Motor neuron (in vitro differentiated cells): ENCODE data around the gene HDAC9. TPM values are rescaled to one million over a fixed set of nuclear protein-coding genes. Genes with fewer than 3 reads are reported as not detected.

Experiments used
- ATAC-seq, 8 experiments: fragments of 200-7000 bp; cut with Tn5 transposase; replicated peaks in 6 of 8; 2 replicates each; pipeline ENCODE4 v1.8.0; 2021; ENCODE audit warnings: mild to moderate bottlenecking in 8 of 8, moderate library complexity in 8 of 8
- H3K27ac ChIP-seq, 2 donors: fragments of 250-450 bp; sonication (Bioruptor Pico); 2 replicates each; pipeline ENCODE4 v1.9.0; 2021; ENCODE audit warnings: antibody characterized with exemption in 2 of 2, mild to moderate bottlenecking in 2 of 2, moderate library complexity in 1 of 2
- H3K4me1 ChIP-seq, 2 donors: fragments of 250-450 bp; sonication (Bioruptor Pico); replicated peaks in 1 of 2; 2 replicates each; pipeline ENCODE4 v1.6.1; 2021; ENCODE audit warnings: antibody characterized with exemption in 2 of 2, mild to moderate bottlenecking in 2 of 2, moderate library complexity in 1 of 2
- H3K4me3 ChIP-seq, 5 donors: fragments of 250-450 bp; sonication (Bioruptor Pico); 2 replicates each; pipeline ENCODE4 v1.9.0; 2021; ENCODE audit warnings: antibody characterized with exemption in 5 of 5, mild to moderate bottlenecking in 5 of 5, moderate library complexity in 4 of 5
- WGBS, 10 experiments: fragments of 450-650 bp; shearing (Covaris generic); methylation state at CpG; one replicate each; pipeline ENCODE4 v1.0.0; 2022; 5-methylcytosine and 5-hydroxymethylcytosine counted together
- in situ Hi-C, 9 experiments: fragments of 400-800 bp; cut with MboI; loops; one replicate each; pipeline ENCODE4 v1.15.0; 2021; ENCODE audit warnings: low sequenced_read_pairs in 9 of 9, low pct_unique_long_range_greater_than_20kb in 2 of 9; ENCODE audit not compliant: unreplicated experiment in 9 of 9
- total RNA-seq, 8 experiments: library from RNA; unstranded; fragments of 300-600 nt; gene quantifications; 2 replicates each; pipeline versions ENCODE4 v1.2.3 to v1.2.4, GENCODE V29; 2022

The HDAC9 gene
- total RNA-seq, 8 experiments from 2014 or later, result 5.8 to 44.2 (median 22.7) TPM

- Histone ChIP-seq H3K4me1 (peaks cover 0 to 10% of the 10 kb centered on the region in 2 donors), H3K27ac (no peak overlapping the region), H3K4me3 (no peak overlapping the region)
- in situ Hi-C loops, result no loop called here
- no peak for ATAC-seq
Observed at GRCh38 chr7:18471476-18472160, 23.9 kb upstream of the HDAC9 start.

GRCh38 chr7:18472161-18472483 lies 23.4 kb upstream of the HDAC9 start:
- H3K4me3 ChIP-seq, result no peak overlapping the region
- peaks cover 0 to 10% of the 10 kb centered on the region in 2 donors for H3K4me1 ChIP-seq
- no peak overlapping the region for H3K27ac ChIP-seq
- in situ Hi-C loops, result no loop called here
- WGBS, 10 experiments, result 60 to 100% (median 100%) methylated on average over 1 to 2 of the region's 2 CpGs; no CpG with 5 or more reads in 3 of the 10 experiments
- ATAC-seq, result no peak

- peak in 1 of 8 experiments; percentile 27 for ATAC-seq
- H3K27ac ChIP-seq, result no peak overlapping the region
- no peak overlapping the region for H3K4me3 ChIP-seq
Observed at GRCh38 chr7:18473119-18473518, 22.4 kb upstream of the HDAC9 start.

GRCh38 chr7:18474944-18475343 lies 20.6 kb upstream of the HDAC9 start:
- ATAC-seq, result no peak
- Histone ChIP-seq H3K27ac (no peak overlapping the region), H3K4me1 (peaks cover 0 to 10% of the 10 kb centered on the region in 2 donors), H3K4me3 (no peak overlapping the region)
- 71 to 100% (median 100%) methylated on average over 1 of the region's 1 CpG; no CpG with 5 or more reads in 6 of the 10 experiments for WGBS, 10 experiments
- in situ Hi-C loops, result no loop called here

More at GRCh38 chr7:18473119-18473518, 22.4 kb upstream of the HDAC9 start:
- peaks cover 0 to 10% of the 10 kb centered on the region in 2 donors for H3K4me1 ChIP-seq
- in situ Hi-C loops, result no loop called here
- 94 to 100% (median 97%) methylated on average over 1 to 2 of the region's 2 CpGs; no CpG with 5 or more reads in 4 of the 10 experiments for WGBS, 10 experiments

GRCh38 chr7:18475488-18475887 lies 20.1 kb upstream of the HDAC9 start:
- Histone ChIP-seq H3K27ac (no peak overlapping the region), H3K4me1 (peaks cover 0 to 10% of the 10 kb centered on the region in 2 donors), H3K4me3 (no peak overlapping the region)
- WGBS, 10 experiments, result 20 to 100% (median 100%) methylated on average over 1 to 2 of the region's 2 CpGs; no CpG with 5 or more reads in 1 of the 10 experiments
- in situ Hi-C loops, result no loop called here
- no peak for ATAC-seq

GRCh38 chr7:18481776-18482175 lies 13.8 kb upstream of the HDAC9 start:
- in situ Hi-C loops, result no loop called here
- Histone ChIP-seq H3K4me1 (no peaks in the 10 kb centered on the region), H3K27ac (no peak overlapping the region), H3K4me3 (no peak overlapping the region)
- 100% methylated on average over 1 of the region's 1 CpG; no CpG with 5 or more reads in 4 of the 10 experiments for WGBS, 10 experiments
- ATAC-seq, result no peak

- Histone ChIP-seq H3K4me1 (no peaks in the 10 kb centered on the region), H3K4me3 (no peak overlapping the region), H3K27ac (no peak overlapping the region)
- WGBS, 10 experiments, result 0 to 100% (median 86%) methylated on average over 1 of the region's 1 CpG; no CpG with 5 or more reads in 1 of the 10 experiments
- in situ Hi-C loops, result no loop called here
- ATAC-seq, result peak in 1 of 8 experiments; percentile 52
Observed at GRCh38 chr7:18488049-18488448, 7.5 kb upstream of the HDAC9 start.

- no peak overlapping the region for H3K27ac ChIP-seq
- in situ Hi-C loops, result no loop called here
- H3K4me1 ChIP-seq, result peaks cover 2% of the 10 kb centered on the region in 2 donors
- H3K4me3 ChIP-seq, result no peak overlapping the region
- WGBS, 10 experiments, result 85 to 100% (median 100%) methylated on average over 1 to 2 of the region's 2 CpGs; no CpG with 5 or more reads in 1 of the 10 experiments
- no peak for ATAC-seq
Observed at GRCh38 chr7:18489624-18490023, 5.9 kb upstream of the HDAC9 start.

GRCh38 chr7:18491871-18492270 lies 3.7 kb upstream of the HDAC9 start:
- WGBS, 10 experiments, result 80 to 100% (median 98%) methylated on average over 1 to 6 of the region's 6 CpGs; no CpG with 5 or more reads in 1 of the 10 experiments
- ATAC-seq, result no peak
- in situ Hi-C loops, result no loop called here
- Histone ChIP-seq H3K27ac (no peak overlapping the region), H3K4me1 (peaks cover 2 to 6% of the 10 kb centered on the region in 2 donors), H3K4me3 (no peak overlapping the region)

GRCh38 chr7:18494406-18494805 lies 1.1 kb upstream of the HDAC9 start:
- 80 to 100% (median 100%) methylated on average over 1 to 3 of the region's 3 CpGs for WGBS, 10 experiments
- no peak overlapping the region for H3K27ac ChIP-seq
- no peak for ATAC-seq

GRCh38 chr7:18494821-18495408 lies 634 bp upstream of the HDAC9 start:
- Histone ChIP-seq H3K4me3 (peak overlapping the region; percentile 34 to 61 (median 51)), H3K4me1 (peaks cover 9 to 23% of the 10 kb centered on the region in 2 donors), H3K27ac (peak overlapping the region; percentile 67 to 72)
- 0 to 80% (median 48%) methylated on average over 1 to 3 of the region's 3 CpGs for WGBS, 10 experiments
- ATAC-seq, result peak; percentile 15 to 54 (median 28)
- in situ Hi-C loops, result no loop called here

More at GRCh38 chr7:18494406-18494805, 1.1 kb upstream of the HDAC9 start:
- in situ Hi-C loops, result no loop called here
- Histone ChIP-seq H3K4me3 (no peak overlapping the region), H3K4me1 (peaks cover 9 to 18% of the 10 kb centered on the region in 2 donors)

- peaks cover 12 to 34% of the 10 kb centered on the region in 2 donors for H3K4me1 ChIP-seq
- H3K27ac ChIP-seq, result peak overlapping the region; percentile 67 to 72
- peak overlapping the region; percentile 34 to 61 (median 51) for H3K4me3 ChIP-seq
- peak in 6 of 8 experiments; percentile 3 to 18 (median 8) for ATAC-seq
- 0 to 80% (median 0%) methylated on average over 1 to 3 of the region's 3 CpGs; no CpG with 5 or more reads in 5 of the 10 experiments for WGBS, 10 experiments
- in situ Hi-C loops, result no loop called here
Observed at GRCh38 chr7:18496341-18496700, 772 bp downstream of the HDAC9 start.

- no peak for ATAC-seq
- Histone ChIP-seq H3K4me3 (peak overlapping the region; percentile 34 to 61 (median 51)), H3K27ac (peak overlapping the region; percentile 67 to 72), H3K4me1 (peaks cover 17 to 40% of the 10 kb centered on the region in 2 donors)
- WGBS, 10 experiments, result 0 to 96% (median 38%) methylated on average over 1 to 3 of the region's 3 CpGs
- in situ Hi-C loops, result no loop called here
Observed at GRCh38 chr7:18497082-18497481, 1.5 kb downstream of the HDAC9 start.
